Measurements from ENCODE around the gene LGALS4. TPM values are rescaled to one million over a fixed set of nuclear protein-coding genes. Genes with fewer than 3 reads are reported as not detected.
"Not testable (repeated sequence)": the region's sequence is repeated elsewhere in the genome, so short reads cannot be mapped to it uniquely, and the experiment has no call there.

LGALS4 gene
- total and polyA plus RNA-seq, 9 donors: 0.57 to 7.4 (median 1.4) TPM

- no peaks in the 10 kb centered on the region for H3K4me1 ChIP-seq (ENCODE audit: insufficient read depth)
- no peaks in the 10 kb centered on the region for H3K27me3 ChIP-seq
- DNase-seq: no peak
- TF ChIP-seq CTCF (IDR thresholded peaks at IDR 0.05) (no peak), EP300 (IDR thresholded peaks at IDR 0.05) (no peak), POLR2A (IDR thresholded peaks at IDR 0.05) (no peak)
- no peaks in the 10 kb centered on the region for H3K36me3 ChIP-seq
- no peaks in the 10 kb centered on the region for H3K9me3 ChIP-seq
- no peak within 1 kb of the TSS for H3K4me3 ChIP-seq
- no peak within 1 kb of the TSS for H3K27ac ChIP-seq
- intact Hi-C loops (cut with DNase I): no loop called here
- WGBS, 3 donors: 67 to 83% (median 72%) methylated on average over 12 to 13 of the region's 17 CpGs
These were observed 24.1 kb downstream of the LGALS4 start, which contains the start of gene LGALS7B for GRCh38 chr19:38788478-38789243. Gene LGALS7B (plus strand): TSS chr19:38789200. CDS start chr19:38789227, 27 bp downstream.

DNA sequence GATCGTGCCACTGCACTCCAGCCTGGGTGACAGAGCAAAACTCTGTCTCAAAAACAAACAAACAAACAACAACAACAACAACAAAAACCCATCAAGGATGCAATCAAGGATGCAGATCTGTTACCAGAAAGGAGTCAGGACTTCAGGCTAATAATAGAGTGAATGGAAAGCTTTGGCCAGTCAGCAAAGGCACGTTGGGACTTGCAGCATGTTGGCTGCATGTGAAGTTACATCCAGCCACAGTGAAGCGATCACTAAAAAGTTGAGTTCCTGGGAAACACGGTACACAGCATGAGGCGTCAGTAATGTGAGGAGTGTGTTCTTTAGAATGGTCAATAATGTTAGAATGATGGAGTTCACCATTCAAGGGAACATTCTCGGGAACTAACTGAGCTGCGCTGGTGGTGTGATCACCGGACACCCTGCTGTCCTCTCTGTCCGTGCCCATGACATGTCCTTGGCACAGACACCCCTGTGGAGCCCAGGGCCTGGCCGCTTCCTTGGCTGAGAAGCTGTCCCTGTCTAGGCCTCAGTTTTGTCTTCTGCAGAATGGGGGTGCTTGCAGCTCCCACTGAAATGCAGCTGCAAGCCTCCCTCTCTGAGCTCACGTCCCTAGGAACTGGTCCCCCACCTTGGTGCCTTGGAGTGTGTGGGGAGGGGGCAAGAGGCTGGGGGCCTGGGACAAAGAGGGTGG, 26.0 kb downstream of the LGALS4 start:
- Histone ChIP-seq H3K9me3 (no peaks in the 10 kb centered on the region), H3K27ac (no peak overlapping the region), H3K4me1 (ENCODE audit: insufficient read depth) (no peaks in the 10 kb centered on the region), H3K4me3 (no peak overlapping the region), H3K27me3 (no peaks in the 10 kb centered on the region), H3K36me3 (no peaks in the 10 kb centered on the region)
- DNase-seq: no peak
- WGBS, 3 donors: 74 to 78% (median 76%) methylated on average over 11 of the region's 11 CpGs
- TF ChIP-seq CTCF (IDR thresholded peaks at IDR 0.05): no peak
- TF ChIP-seq POLR2A (IDR thresholded peaks at IDR 0.05): no peak
- no peak for TF ChIP-seq EP300 (IDR thresholded peaks at IDR 0.05)
- intact Hi-C loops (cut with DNase I): no loop called here

DNA sequence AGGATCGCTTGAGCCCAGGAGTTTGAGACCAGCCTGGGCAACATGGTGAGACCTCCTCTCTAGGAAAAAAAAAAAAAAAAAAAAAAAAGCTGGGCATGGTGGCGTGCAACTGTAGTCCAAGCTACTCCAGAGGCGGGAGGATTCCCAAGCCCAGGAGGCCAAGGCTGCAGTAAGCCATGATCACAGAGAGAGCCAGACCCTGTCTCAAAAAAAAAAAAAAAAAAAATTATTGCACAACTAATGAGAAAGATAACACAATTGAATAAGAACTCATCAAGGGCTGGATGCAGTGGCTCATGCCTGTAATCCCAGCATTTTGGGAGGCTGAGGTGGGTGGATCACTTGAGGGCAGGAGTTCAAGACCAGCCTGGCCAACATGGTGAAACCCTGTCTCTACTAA, 26.7 kb downstream of the LGALS4 start:
- DNase-seq; H3K4me1 ChIP-seq (ENCODE audit: insufficient read depth); H3K27ac ChIP-seq; H3K4me3 ChIP-seq; H3K36me3 ChIP-seq; H3K9me3 ChIP-seq; intact Hi-C loops (cut with DNase I); H3K27me3 ChIP-seq: not testable (repeated sequence)
- whole genome bisulfite sequencing, 3 donors: 76 to 84% (median 80%) methylated on average over 3 of the region's 3 CpGs

DNA sequence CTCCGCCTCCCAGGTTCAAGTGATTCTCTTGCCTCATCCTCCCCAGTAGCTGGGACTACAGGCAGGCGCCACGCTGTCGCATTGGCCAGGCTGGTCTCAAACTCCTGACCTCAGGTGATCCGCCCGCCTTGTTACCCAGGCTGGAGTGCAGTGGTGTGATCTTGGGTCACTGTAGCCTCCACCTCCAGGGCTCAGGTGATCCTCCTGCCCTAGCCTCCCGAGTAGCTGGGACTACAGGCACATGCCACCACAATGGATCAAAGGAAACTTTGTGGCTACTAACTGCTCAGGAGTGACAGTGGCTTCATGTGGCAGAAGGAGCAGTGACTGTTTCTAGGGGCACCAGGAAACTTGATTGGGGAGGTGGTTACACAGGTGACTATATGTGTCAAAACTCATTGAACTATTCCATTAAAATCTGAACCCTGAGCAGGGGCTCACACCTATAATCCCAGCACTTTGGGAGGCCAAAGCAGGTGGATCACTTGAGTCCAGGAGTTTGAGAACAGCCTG, 27.5 kb downstream of the LGALS4 start:
- no peak for DNase-seq
- no peak for TF ChIP-seq CTCF (IDR thresholded peaks at IDR 0.05)
- no peak for TF ChIP-seq EP300 (IDR thresholded peaks at IDR 0.05)
- TF ChIP-seq POLR2A (IDR thresholded peaks at IDR 0.05): no peak
- 95 to 99% (median 96%) methylated on average over 7 of the region's 7 CpGs for WGBS, 3 donors
- intact Hi-C loops (cut with DNase I): no loop called here
- Histone ChIP-seq H3K9me3 (no peaks in the 10 kb centered on the region), H3K27ac (no peak overlapping the region), H3K27me3 (no peaks in the 10 kb centered on the region), H3K36me3 (no peaks in the 10 kb centered on the region), H3K4me3 (no peak overlapping the region), H3K4me1 (ENCODE audit: insufficient read depth) (no peaks in the 10 kb centered on the region)

- H3K4me1 ChIP-seq (ENCODE audit: insufficient read depth): no peaks in the 10 kb centered on the region
- no peaks in the 10 kb centered on the region for H3K36me3 ChIP-seq
- H3K27me3 ChIP-seq: no peaks in the 10 kb centered on the region
- WGBS, 3 donors: 66 to 74% (median 69%) methylated on average over 3 of the region's 3 CpGs
- H3K4me3 ChIP-seq: no peak overlapping the region
- TF ChIP-seq CTCF (IDR thresholded peaks at IDR 0.05): no peak
- TF ChIP-seq POLR2A (IDR thresholded peaks at IDR 0.05): no peak
- no peak for TF ChIP-seq EP300 (IDR thresholded peaks at IDR 0.05)
- H3K27ac ChIP-seq: no peak overlapping the region
- H3K9me3 ChIP-seq: no peaks in the 10 kb centered on the region
- intact Hi-C loops (cut with DNase I): no loop called here
- no peak for DNase-seq
These were observed 28.5 kb downstream of the LGALS4 start for GRCh38 chr19:38784224-38784623.

GRCh38 chr19:38782212-38782611, 30.5 kb downstream of the LGALS4 start:
- H3K4me3 ChIP-seq; DNase-seq; H3K9me3 ChIP-seq; H3K27ac ChIP-seq; H3K36me3 ChIP-seq; H3K4me1 ChIP-seq (ENCODE audit: insufficient read depth); H3K27me3 ChIP-seq; intact Hi-C loops (cut with DNase I): not testable (repeated sequence)
- WGBS, 3 donors: 88 to 90% (median 89%) methylated on average over 13 of the region's 13 CpGs

Data from ovary (tissue), 9 donors.